Gastrocnemius medialis (tissue), 4 donors: Measurements from ENCODE around the gene P4HA2. TPM values are rescaled to one million over a fixed set of nuclear protein-coding genes. Genes with fewer than 3 reads are reported as not detected.
"Not testable (repeated sequence)": the region's sequence is repeated elsewhere in the genome, so short reads cannot be mapped to it uniquely, and the experiment has no call there.

Experiments
- ATAC-seq, 2 donors: fragments of 150-250 bp; one replicate each; pipeline ENCODE4 v1.9.1; 2016
- DNase-seq, 2 donors: peaks; one replicate each; pipeline ENCODE4 v3.0.0-alpha.2; 2019
- H3K27ac ChIP-seq, 4 donors: fragments of 200-600 bp; sonication (generic); 1 replicate in 1 of 4; 2 replicates in 3 of 4; pipeline ENCODE4 v1.5.1; 2016 to 2018; ENCODE audit warnings: mild to moderate bottlenecking in 2 of 4, moderate library complexity in 1 of 4
- H3K27me3 ChIP-seq, 3 donors: fragments of 200-600 bp; sonication (generic) in 2 of 3; 1 replicate in 1 of 3; 2 replicates in 2 of 3; pipeline versions ENCODE4 v1.5.1 to v1.6.0; 2016 to 2019; ENCODE audit warnings: mild to moderate bottlenecking in 1 of 3, moderate library complexity in 1 of 3
- H3K36me3 ChIP-seq, 2 donors: fragments of 200-600 bp; sonication (generic) in 1 of 2; one replicate each; pipeline ENCODE4 v1.5.1; 2017 to 2018
- H3K4me1 ChIP-seq, 2 donors: fragments of 200-600 bp; sonication (generic) in 1 of 2; one replicate each; pipeline ENCODE4 v1.5.1; 2016 to 2017; ENCODE audit warnings: mild to moderate bottlenecking in 2 of 2
- H3K4me3 ChIP-seq, 4 donors: fragments of 200-600 bp; sonication (generic) in 3 of 4; 1 replicate in 1 of 4; 2 replicates in 3 of 4; pipeline ENCODE4 v1.5.1; 2016 to 2019; ENCODE audit warnings: mild to moderate bottlenecking in 2 of 4
- H3K9me3 ChIP-seq, 3 donors: fragments of 200-600 bp; sonication (generic) in 2 of 3; 1 replicate in 1 of 3; 2 replicates in 2 of 3; pipeline ENCODE4 v1.5.1; 2016 to 2019
- POLR2A ChIP-seq, 2 donors: fragments of 450-650 bp; IDR thresholded peaks; one replicate each; pipeline ENCODE4 v1.6.1; 2017; ENCODE audit warnings: antibody characterized with exemption in 2 of 2, mild to moderate bottlenecking in 2 of 2, moderate library complexity in 2 of 2
- in situ Hi-C, 4 donors: fragments of 200-750 bp; cut with MboI; loops; one replicate each; pipeline versions ENCODE4 v1.15.0 to v1.8.0; 2017; ENCODE audit warnings: low sequenced_read_pairs in 4 of 4
- intact Hi-C: fragments of 100-400 bp; cut with DNase I; formaldehyde crosslinking; loops from one replicate; pipeline ENCODE4 v1.15.1; 2023; ENCODE audit warnings: low total_unique reads
- total RNA-seq, 4 donors: library from RNA; depleted of rRNA; stranded (reverse); fragments of >200 nt; gene quantifications; one replicate each; pipeline versions ENCODE4 v1.1.0 to v1.2.3, GENCODE V29; 2016
- TF ChIP-seq, protein P1 (sequence below), 5 experiments: fragments of 450-650 bp in 3 of 5; fragments of 200-600 bp in 2 of 5; sonication (generic) in 2 of 5; IDR thresholded peaks in 4 of 5; conservative IDR thresholded peaks in 1 of 5; 1 replicate in 4 of 5; 2 replicates in 1 of 5; pipeline ENCODE4 v1.5.1; 2016 to 2019; ENCODE audit warnings: antibody characterized with exemption in 5 of 5, mild to moderate bottlenecking in 3 of 5, moderate library complexity in 3 of 5

Gene P4HA2
- total RNA-seq, 4 donors from 2014 or later, result 5.8 to 15.7 (median 10.3) TPM

- in situ Hi-C loops (no loop called here), intact Hi-C loops (no loop called here)
- no peak overlapping the region for H3K27ac ChIP-seq
- H3K4me3 ChIP-seq, result no peak overlapping the region
- H3K27me3 ChIP-seq, result no peaks in the 10 kb centered on the region
- ATAC-seq (no peak), DNase-seq (no peak)
- H3K36me3 ChIP-seq, result no peaks in the 10 kb centered on the region
- H3K9me3 ChIP-seq, result no peaks in the 10 kb centered on the region
- no peaks in the 10 kb centered on the region for H3K4me1 ChIP-seq
- TF ChIP-seq, protein P1, sequence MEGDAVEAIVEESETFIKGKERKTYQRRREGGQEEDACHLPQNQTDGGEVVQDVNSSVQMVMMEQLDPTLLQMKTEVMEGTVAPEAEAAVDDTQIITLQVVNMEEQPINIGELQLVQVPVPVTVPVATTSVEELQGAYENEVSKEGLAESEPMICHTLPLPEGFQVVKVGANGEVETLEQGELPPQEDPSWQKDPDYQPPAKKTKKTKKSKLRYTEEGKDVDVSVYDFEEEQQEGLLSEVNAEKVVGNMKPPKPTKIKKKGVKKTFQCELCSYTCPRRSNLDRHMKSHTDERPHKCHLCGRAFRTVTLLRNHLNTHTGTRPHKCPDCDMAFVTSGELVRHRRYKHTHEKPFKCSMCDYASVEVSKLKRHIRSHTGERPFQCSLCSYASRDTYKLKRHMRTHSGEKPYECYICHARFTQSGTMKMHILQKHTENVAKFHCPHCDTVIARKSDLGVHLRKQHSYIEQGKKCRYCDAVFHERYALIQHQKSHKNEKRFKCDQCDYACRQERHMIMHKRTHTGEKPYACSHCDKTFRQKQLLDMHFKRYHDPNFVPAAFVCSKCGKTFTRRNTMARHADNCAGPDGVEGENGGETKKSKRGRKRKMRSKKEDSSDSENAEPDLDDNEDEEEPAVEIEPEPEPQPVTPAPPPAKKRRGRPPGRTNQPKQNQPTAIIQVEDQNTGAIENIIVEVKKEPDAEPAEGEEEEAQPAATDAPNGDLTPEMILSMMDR (IDR thresholded peaks at IDR 0.05 in 4 of 5, conservative IDR thresholded peaks at IDR 0.05 in 1 of 5), result no peak
- no peak for TF ChIP-seq POLR2A (IDR thresholded peaks at IDR 0.05)
These were observed 49.9 kb downstream of the P4HA2 start for GRCh38 chr5:132177691-132178149.

DNA sequence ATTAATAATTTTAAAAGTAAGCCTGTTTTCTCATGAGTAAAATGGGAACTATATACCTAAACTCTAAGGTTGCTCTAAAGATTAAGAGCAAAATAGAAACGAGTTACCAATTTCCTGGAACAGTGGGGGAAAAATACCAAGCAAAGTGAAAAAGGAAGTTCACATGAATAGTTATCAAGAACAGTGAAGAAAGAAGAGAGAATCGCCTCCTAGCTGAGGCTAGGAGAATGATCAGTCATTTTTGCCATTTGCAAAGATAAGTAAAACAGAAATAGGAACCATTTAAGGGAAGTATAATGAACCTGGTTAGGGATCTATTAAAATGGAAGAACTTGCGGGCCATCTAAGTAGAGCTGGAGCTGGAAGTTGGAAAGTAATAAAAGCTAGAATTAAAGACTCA is 50.7 kb downstream of the P4HA2 start:
- Histone ChIP-seq H3K4me3 (no peak overlapping the region), H3K27me3 (no peaks in the 10 kb centered on the region), H3K4me1 (no peaks in the 10 kb centered on the region), H3K36me3 (no peaks in the 10 kb centered on the region), H3K9me3 (no peaks in the 10 kb centered on the region), H3K27ac (no peak overlapping the region)
- in situ Hi-C loops, result no loop called here
- DNase-seq (no peak), ATAC-seq (no peak)
- no peak for TF ChIP-seq POLR2A (IDR thresholded peaks at IDR 0.05)
- TF ChIP-seq, protein P1 (IDR thresholded peaks at IDR 0.05 in 4 of 5, conservative IDR thresholded peaks at IDR 0.05 in 1 of 5), result no peak
- intact Hi-C loops, result no loop called here

GRCh38 chr5:132176521-132176945 is 51.1 kb downstream of the P4HA2 start:
- ATAC-seq (no peak), DNase-seq (no peak)
- no peaks in the 10 kb centered on the region for H3K36me3 ChIP-seq
- no peak overlapping the region for H3K27ac ChIP-seq
- intact Hi-C loops (no loop called here), in situ Hi-C loops (no loop called here)
- H3K4me1 ChIP-seq, result no peaks in the 10 kb centered on the region
- no peaks in the 10 kb centered on the region for H3K9me3 ChIP-seq
- H3K27me3 ChIP-seq, result no peaks in the 10 kb centered on the region
- H3K4me3 ChIP-seq, result no peak overlapping the region
- no peak for TF ChIP-seq POLR2A (IDR thresholded peaks at IDR 0.05)
- TF ChIP-seq, protein P1 (IDR thresholded peaks at IDR 0.05 in 4 of 5, conservative IDR thresholded peaks at IDR 0.05 in 1 of 5), result no peak

DNA sequence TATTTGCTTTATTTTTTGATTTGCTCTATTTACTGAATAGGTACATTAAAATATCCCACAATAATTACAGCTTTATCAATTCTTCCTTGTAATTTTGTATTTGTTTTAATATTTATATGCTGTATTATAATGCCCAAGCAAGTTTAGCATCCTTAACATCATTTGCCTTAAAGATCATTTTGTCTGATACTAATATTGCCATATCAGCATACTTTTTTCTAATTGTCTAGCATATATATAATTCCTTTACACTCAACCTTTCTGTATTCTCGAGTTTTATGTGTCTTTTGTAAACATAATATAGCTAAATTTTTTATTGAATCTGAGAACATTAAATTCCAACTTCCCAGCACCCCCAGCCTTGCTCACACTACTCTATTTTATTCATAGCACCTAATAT is 64.7 kb downstream of the P4HA2 start:
- intact Hi-C loops, result no loop called here

GRCh38 chr5:132161574-132162326 is 65.9 kb downstream of the P4HA2 start:
- ATAC-seq, in situ Hi-C loops, H3K9me3 ChIP-seq, H3K27ac ChIP-seq, intact Hi-C loops, H3K4me1 ChIP-seq, H3K27me3 ChIP-seq, DNase-seq, H3K36me3 ChIP-seq, H3K4me3 ChIP-seq: not testable (repeated sequence)

More for the DNA sequence above, 64.7 kb downstream of the P4HA2 start:
- H3K9me3 ChIP-seq, result no peaks in the 10 kb centered on the region
- no peaks in the 10 kb centered on the region for H3K27me3 ChIP-seq
- H3K4me3 ChIP-seq, result no peak overlapping the region
- ATAC-seq (no peak), DNase-seq (no peak)
- no peak for TF ChIP-seq POLR2A (IDR thresholded peaks at IDR 0.05)
- TF ChIP-seq, protein P1 (IDR thresholded peaks at IDR 0.05 in 4 of 5, conservative IDR thresholded peaks at IDR 0.05 in 1 of 5), result no peak
- H3K36me3 ChIP-seq, result no peaks in the 10 kb centered on the region
- in situ Hi-C loops, result no loop called here
- H3K27ac ChIP-seq, result no peak overlapping the region
- H3K4me1 ChIP-seq, result no peaks in the 10 kb centered on the region
